Measurements from ENCODE around the gene CIP2A. TPM values are rescaled to one million over a fixed set of nuclear protein-coding genes. Genes with fewer than 3 reads are reported as not detected.

CIP2A gene
- total and polyA plus RNA-seq, 2 donors from 2014 or later: 0.82 to 3.5 TPM

DNA sequence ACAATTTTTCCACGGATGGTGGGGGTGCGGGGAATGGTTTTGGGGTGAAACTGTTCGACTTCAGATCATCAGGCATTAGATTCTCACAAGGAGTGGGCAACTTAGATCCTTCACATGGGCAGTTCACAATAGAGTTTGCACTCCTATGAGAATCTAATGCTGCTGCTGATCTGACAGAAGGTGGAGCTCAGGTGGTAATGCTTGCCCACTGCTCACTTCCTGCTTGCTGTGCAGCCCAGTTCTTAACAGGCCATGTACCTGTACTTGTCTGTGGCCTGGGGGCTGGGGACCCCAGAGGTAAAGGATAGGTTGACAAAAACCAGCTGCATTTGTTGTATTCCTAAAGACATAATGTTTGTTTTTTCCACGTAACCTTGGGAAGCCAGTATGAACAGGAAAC, 16.3 kb upstream of the CIP2A start:
- TF ChIP-seq, protein P1, sequence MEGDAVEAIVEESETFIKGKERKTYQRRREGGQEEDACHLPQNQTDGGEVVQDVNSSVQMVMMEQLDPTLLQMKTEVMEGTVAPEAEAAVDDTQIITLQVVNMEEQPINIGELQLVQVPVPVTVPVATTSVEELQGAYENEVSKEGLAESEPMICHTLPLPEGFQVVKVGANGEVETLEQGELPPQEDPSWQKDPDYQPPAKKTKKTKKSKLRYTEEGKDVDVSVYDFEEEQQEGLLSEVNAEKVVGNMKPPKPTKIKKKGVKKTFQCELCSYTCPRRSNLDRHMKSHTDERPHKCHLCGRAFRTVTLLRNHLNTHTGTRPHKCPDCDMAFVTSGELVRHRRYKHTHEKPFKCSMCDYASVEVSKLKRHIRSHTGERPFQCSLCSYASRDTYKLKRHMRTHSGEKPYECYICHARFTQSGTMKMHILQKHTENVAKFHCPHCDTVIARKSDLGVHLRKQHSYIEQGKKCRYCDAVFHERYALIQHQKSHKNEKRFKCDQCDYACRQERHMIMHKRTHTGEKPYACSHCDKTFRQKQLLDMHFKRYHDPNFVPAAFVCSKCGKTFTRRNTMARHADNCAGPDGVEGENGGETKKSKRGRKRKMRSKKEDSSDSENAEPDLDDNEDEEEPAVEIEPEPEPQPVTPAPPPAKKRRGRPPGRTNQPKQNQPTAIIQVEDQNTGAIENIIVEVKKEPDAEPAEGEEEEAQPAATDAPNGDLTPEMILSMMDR (IDR thresholded peaks at IDR 0.05; ENCODE audit: borderline replicate concordance, extremely low read depth, insufficient read depth): no peak
- H3K4me1 ChIP-seq (ENCODE audit: control insufficient read depth in 2 of 3, insufficient read depth in 2 of 3, low read depth in 1 of 3, low read length in 3 of 3): peaks cover 3 to 7% (median 4%) of the 10 kb centered on the region in 3 donors
- no peak overlapping the region for H3K4me3 ChIP-seq (ENCODE audit: low read length in 3 of 3)
- no peaks in the 10 kb centered on the region for H3K36me3 ChIP-seq (ENCODE audit: control insufficient read depth in 2 of 3, insufficient read depth in 3 of 3, low read length in 3 of 3)
- no peaks in the 10 kb centered on the region for H3K27me3 ChIP-seq (ENCODE audit: control insufficient read depth, insufficient read depth, low read length)
- H3K9ac ChIP-seq (ENCODE audit: low read length in 3 of 3): no peak overlapping the region
- H3K27ac ChIP-seq (ENCODE audit: low read depth in 2 of 2, low read length in 2 of 2): no peak overlapping the region
- no peaks in the 10 kb centered on the region for H3K9me3 ChIP-seq (ENCODE audit: control insufficient read depth in 2 of 3, insufficient read depth in 1 of 3, low read length in 3 of 3)
- no peak for DNase-seq
- intact Hi-C loops (cut with DNase I): no loop called here
- no peak for FAIRE-seq

DNA sequence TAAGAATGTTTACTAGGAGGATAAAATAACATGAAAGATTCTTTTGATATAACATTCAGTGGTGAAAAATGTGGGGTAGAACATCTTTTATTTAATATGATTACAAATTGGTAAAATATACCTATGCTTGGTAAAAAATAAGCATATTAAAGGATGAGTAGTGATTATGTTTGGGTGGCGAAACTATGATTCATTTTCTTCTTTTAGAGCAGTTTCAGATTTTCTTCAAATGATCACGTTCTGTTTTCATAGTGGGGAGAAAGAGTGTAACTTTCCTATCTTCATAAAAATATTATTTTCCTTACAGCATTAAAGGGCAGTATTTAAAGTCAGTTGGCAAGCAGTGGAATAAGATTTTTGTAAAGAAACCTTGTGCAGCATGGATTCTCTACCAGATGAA, 15.8 kb upstream of the CIP2A start:
- intact Hi-C loops (cut with DNase I): no loop called here
- H3K27ac ChIP-seq (ENCODE audit: low read depth in 2 of 2, low read length in 2 of 2): no peak overlapping the region
- no peaks in the 10 kb centered on the region for H3K36me3 ChIP-seq (ENCODE audit: control insufficient read depth in 2 of 3, insufficient read depth in 3 of 3, low read length in 3 of 3)
- no peak overlapping the region for H3K9ac ChIP-seq (ENCODE audit: low read length in 3 of 3)
- peaks cover 3 to 7% (median 4%) of the 10 kb centered on the region in 3 donors for H3K4me1 ChIP-seq (ENCODE audit: control insufficient read depth in 2 of 3, insufficient read depth in 2 of 3, low read depth in 1 of 3, low read length in 3 of 3)
- TF ChIP-seq, protein P1 (IDR thresholded peaks at IDR 0.05; ENCODE audit: borderline replicate concordance, extremely low read depth, insufficient read depth): no peak
- H3K27me3 ChIP-seq (ENCODE audit: control insufficient read depth, insufficient read depth, low read length): no peaks in the 10 kb centered on the region
- FAIRE-seq (no peak), DNase-seq (no peak)
- no peaks in the 10 kb centered on the region for H3K9me3 ChIP-seq (ENCODE audit: control insufficient read depth in 2 of 3, insufficient read depth in 1 of 3, low read length in 3 of 3)
- no peak overlapping the region for H3K4me3 ChIP-seq (ENCODE audit: low read length in 3 of 3)

DNA sequence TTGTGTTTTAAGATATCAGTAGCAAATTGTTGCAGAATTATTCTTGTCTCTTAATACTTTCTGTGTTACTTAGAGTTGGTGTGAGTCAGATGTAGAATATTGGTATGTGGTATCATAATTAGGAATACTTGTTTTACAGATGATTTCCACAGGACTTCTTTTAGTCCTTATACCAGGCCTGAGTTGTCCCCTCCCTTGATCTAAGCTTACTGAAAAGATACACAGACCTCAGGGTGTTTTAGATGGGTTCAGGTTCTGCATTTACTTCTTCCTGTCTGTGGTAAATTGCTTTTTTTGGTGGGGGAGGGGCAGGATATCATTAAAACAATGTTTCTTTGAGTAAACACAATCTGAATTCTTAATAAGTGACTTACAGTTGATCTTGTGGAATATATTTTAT, 14.5 kb upstream of the CIP2A start:
- Histone ChIP-seq H3K9me3 (ENCODE audit: control insufficient read depth in 2 of 3, insufficient read depth in 1 of 3, low read length in 3 of 3) (no peaks in the 10 kb centered on the region), H3K27me3 (ENCODE audit: control insufficient read depth, insufficient read depth, low read length) (no peaks in the 10 kb centered on the region), H3K27ac (ENCODE audit: low read depth in 2 of 2, low read length in 2 of 2) (no peak overlapping the region), H3K4me1 (ENCODE audit: control insufficient read depth in 2 of 3, insufficient read depth in 2 of 3, low read depth in 1 of 3, low read length in 3 of 3) (peaks cover 3 to 7% (median 4%) of the 10 kb centered on the region in 3 donors), H3K4me3 (ENCODE audit: low read length in 3 of 3) (no peak overlapping the region), H3K9ac (ENCODE audit: low read length in 3 of 3) (no peak overlapping the region), H3K36me3 (ENCODE audit: control insufficient read depth in 2 of 3, insufficient read depth in 3 of 3, low read length in 3 of 3) (no peaks in the 10 kb centered on the region)
- intact Hi-C loops (cut with DNase I): no loop called here
- FAIRE-seq (no peak), DNase-seq (no peak)
- TF ChIP-seq, protein P1 (IDR thresholded peaks at IDR 0.05; ENCODE audit: borderline replicate concordance, extremely low read depth, insufficient read depth): no peak

DNA sequence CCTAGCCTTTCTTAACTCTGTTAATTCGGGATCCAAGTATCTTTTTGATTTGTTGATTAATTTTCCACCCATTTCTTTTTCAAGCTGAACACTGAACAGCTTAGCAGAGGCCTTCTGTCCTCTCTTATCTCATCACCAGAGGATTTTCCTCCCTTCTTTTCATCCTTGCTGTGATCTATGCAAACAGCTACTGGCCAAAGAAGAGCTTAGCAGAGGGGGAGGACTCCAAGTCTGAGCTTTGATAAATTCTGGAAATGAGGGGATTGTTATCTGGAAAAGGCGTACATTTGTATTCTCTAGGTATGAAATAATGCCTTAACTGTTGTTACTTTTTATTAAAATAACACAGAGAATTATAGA, 13.7 kb upstream of the CIP2A start:
- peaks cover 3 to 7% (median 4%) of the 10 kb centered on the region in 3 donors for H3K4me1 ChIP-seq (ENCODE audit: control insufficient read depth in 2 of 3, insufficient read depth in 2 of 3, low read depth in 1 of 3, low read length in 3 of 3)
- H3K4me3 ChIP-seq (ENCODE audit: low read length in 3 of 3): no peak overlapping the region
- intact Hi-C loops (cut with DNase I): no loop called here
- TF ChIP-seq, protein P1 (IDR thresholded peaks at IDR 0.05; ENCODE audit: borderline replicate concordance, extremely low read depth, insufficient read depth): no peak
- no peaks in the 10 kb centered on the region for H3K36me3 ChIP-seq (ENCODE audit: control insufficient read depth in 2 of 3, insufficient read depth in 3 of 3, low read length in 3 of 3)
- H3K9me3 ChIP-seq (ENCODE audit: control insufficient read depth in 2 of 3, insufficient read depth in 1 of 3, low read length in 3 of 3): no peaks in the 10 kb centered on the region
- FAIRE-seq: no peak
- no peaks in the 10 kb centered on the region for H3K27me3 ChIP-seq (ENCODE audit: control insufficient read depth, insufficient read depth, low read length)
- DNase-seq: no peak
- H3K27ac ChIP-seq (ENCODE audit: low read depth in 2 of 2, low read length in 2 of 2): no peak overlapping the region
- no peak overlapping the region for H3K9ac ChIP-seq (ENCODE audit: low read length in 3 of 3)
